H9 (cell line): ENCODE data around the gene SPIN3. TPM values are rescaled to one million over a fixed set of nuclear protein-coding genes. Genes with fewer than 3 reads are reported as not detected.

Experiments
- DNase-seq: peaks from one replicate; pipeline ENCODE4 v3.0.0-alpha.2; 2017
- H2AFZ ChIP-seq: one replicate; pipeline ENCODE4 v1.6.1; 2013; ENCODE audit warnings: mild to moderate bottlenecking, low read length, control low read depth, moderate library complexity
- H2AK5ac ChIP-seq: 2 replicates; pipeline ENCODE4 v1.6.1; 2013; ENCODE audit warnings: low read length, control low read depth, mixed read lengths; ENCODE audit not compliant: insufficient read length
- H2BK120ac ChIP-seq: one replicate; pipeline ENCODE4 v1.6.1; 2013; ENCODE audit warnings: low read depth, mild to moderate bottlenecking, low read length, control low read depth, inconsistent platforms; ENCODE audit not compliant: poor library complexity, severe bottlenecking
- H2BK12ac ChIP-seq: 2 replicates; pipeline ENCODE4 v1.6.1; 2013; ENCODE audit warnings: low read length, control low read depth, mixed read lengths, low read depth; ENCODE audit not compliant: insufficient read length
- H2BK15ac ChIP-seq: 2 replicates; pipeline ENCODE4 v1.6.1; 2013; ENCODE audit warnings: low read depth, low read length, control low read depth
- H2BK20ac ChIP-seq: one replicate; pipeline ENCODE4 v1.6.1; 2013; ENCODE audit warnings: low read depth, mild to moderate bottlenecking, low read length, control low read depth, inconsistent platforms; ENCODE audit not compliant: poor library complexity, severe bottlenecking
- H2BK5ac ChIP-seq: 2 replicates; pipeline ENCODE4 v1.6.1; 2013; ENCODE audit warnings: low read length, control low read depth, mixed read lengths; ENCODE audit not compliant: insufficient read length
- H3K14ac ChIP-seq: 2 replicates; pipeline ENCODE4 v1.6.1; 2013; ENCODE audit warnings: low read length, control low read depth; ENCODE audit not compliant: insufficient read depth
- H3K18ac ChIP-seq: 2 replicates; pipeline ENCODE4 v1.6.1; 2013; ENCODE audit warnings: low read depth, mild to moderate bottlenecking, mixed read lengths, low read length, control low read depth; ENCODE audit not compliant: insufficient read length
- H3K23ac ChIP-seq: 2 replicates; pipeline ENCODE4 v1.6.1; 2013; ENCODE audit warnings: low read length, control low read depth, mixed read lengths, low read depth; ENCODE audit not compliant: insufficient read length
- H3K23me2 ChIP-seq: 2 replicates; pipeline ENCODE4 v1.6.1; 2013; ENCODE audit warnings: low read depth, mild to moderate bottlenecking, mixed read lengths, low read length, control low read depth; ENCODE audit not compliant: insufficient read length, poor library complexity, severe bottlenecking
- H3K27ac ChIP-seq: 2 replicates; pipeline ENCODE4 v1.5.1; 2013; ENCODE audit warnings: low read length, control low read depth, mixed read lengths, low read depth; ENCODE audit not compliant: insufficient read length
- H3K27me3 ChIP-seq: 2 replicates; pipeline ENCODE4 v1.6.1; 2013; ENCODE audit warnings: low read length, control low read depth, inconsistent platforms; ENCODE audit not compliant: insufficient read depth
- H3K4ac ChIP-seq: 2 replicates; pipeline ENCODE4 v1.6.1; 2013; ENCODE audit warnings: low read depth, mild to moderate bottlenecking, control low read depth, inconsistent platforms, low read length, moderate library complexity
- H3K4me1 ChIP-seq: 2 replicates; pipeline ENCODE4 v1.6.1; 2013; ENCODE audit warnings: low read length, control low read depth, inconsistent platforms; ENCODE audit not compliant: insufficient read depth
- H3K4me2 ChIP-seq: 2 replicates; pipeline ENCODE4 v1.6.1; 2013; ENCODE audit warnings: low read length, control low read depth, mixed read lengths; ENCODE audit not compliant: insufficient read length, insufficient read depth
- H3K56ac ChIP-seq: 2 replicates; pipeline ENCODE4 v1.6.1; 2013; ENCODE audit warnings: low read depth, mild to moderate bottlenecking, mixed read lengths, low read length, control low read depth; ENCODE audit not compliant: insufficient read length
- H3K79me1 ChIP-seq: 2 replicates; pipeline ENCODE4 v1.6.1; 2013; ENCODE audit warnings: low read depth, mild to moderate bottlenecking, moderate library complexity, low read length, control low read depth, inconsistent platforms; ENCODE audit not compliant: insufficient read depth, poor library complexity, severe bottlenecking
- H3K79me2 ChIP-seq: 2 replicates; pipeline ENCODE4 v1.6.1; 2013; ENCODE audit warnings: low read length, control low read depth, inconsistent platforms; ENCODE audit not compliant: insufficient read depth
- H3K9ac ChIP-seq: 2 replicates; pipeline ENCODE4 v1.6.1; 2013; ENCODE audit warnings: low read length, control low read depth, mixed read lengths; ENCODE audit not compliant: insufficient read length; ENCODE audit errors: extremely low read depth
- H3K9me3 ChIP-seq: one replicate; pipeline ENCODE4 v1.6.1; 2013; ENCODE audit warnings: low read depth, low read length, inconsistent platforms; ENCODE audit not compliant: control insufficient read depth
- H3T11ph ChIP-seq: one replicate; pipeline ENCODE4 v1.6.1; 2013; ENCODE audit warnings: mild to moderate bottlenecking, low read length, control low read depth, inconsistent platforms
- H4K20me1 ChIP-seq: one replicate; pipeline ENCODE4 v1.6.1; 2013; ENCODE audit not compliant: control insufficient read depth, insufficient read length, insufficient read depth
- H4K5ac ChIP-seq: 2 replicates; pipeline ENCODE4 v1.6.1; 2013; ENCODE audit warnings: low read depth, mild to moderate bottlenecking, mixed read lengths, low read length, control low read depth; ENCODE audit not compliant: insufficient read length
- H4K8ac ChIP-seq: replicated peaks from 2 replicates; pipeline ENCODE4 v1.6.1; 2013; ENCODE audit warnings: low read length, control low read depth, mixed read lengths, low read depth; ENCODE audit not compliant: insufficient read length
- H4K91ac ChIP-seq: 2 replicates; pipeline ENCODE4 v1.6.1; 2013; ENCODE audit warnings: low read depth, mild to moderate bottlenecking, moderate library complexity, mixed read lengths, low read length, control low read depth; ENCODE audit not compliant: insufficient read length
- H3K27ac Mint-ChIP-seq, 3 experiments: 2 replicates in 2 of 3; 3 replicates in 1 of 3; pipeline ENCODE4 v1.8.0; 2020 to 2021; ENCODE audit warnings: mixed read lengths in 3 of 3, mild to moderate bottlenecking in 1 of 3, moderate library complexity in 1 of 3
- H3K27me3 Mint-ChIP-seq: 2 replicates; pipeline ENCODE4 v1.8.0; 2021; ENCODE audit warnings: low read depth, mild to moderate bottlenecking, moderate library complexity, mixed read lengths
- H3K36me3 Mint-ChIP-seq, 3 experiments: 2 replicates in 2 of 3; 3 replicates in 1 of 3; pipeline ENCODE4 v1.8.0; 2020 to 2021; ENCODE audit warnings: low read depth in 3 of 3, mixed read lengths in 3 of 3; ENCODE audit not compliant: insufficient read depth in 1 of 3
- H3K4me1 Mint-ChIP-seq, 2 experiments: 2 replicates each; pipeline ENCODE4 v1.8.0; 2020; ENCODE audit warnings: mixed read lengths in 2 of 2
- H3K4me3 Mint-ChIP-seq, 2 experiments: 2 replicates in 1 of 2; 3 replicates in 1 of 2; pipeline ENCODE4 v1.8.0; 2020 to 2021; ENCODE audit warnings: mild to moderate bottlenecking in 2 of 2, mixed read lengths in 2 of 2, moderate library complexity in 1 of 2
- H3K9me3 Mint-ChIP-seq, 2 experiments: 2 replicates in 1 of 2; 3 replicates in 1 of 2; pipeline ENCODE4 v1.8.0; 2020; ENCODE audit warnings: mild to moderate bottlenecking in 2 of 2, mixed read lengths in 2 of 2, moderate library complexity in 1 of 2
- CTCF ChIP-seq: fragments of 200-600 bp; sonication (generic); conservative IDR thresholded peaks from 3 replicates; pipeline ENCODE4 v1.8.0; 2021; ENCODE audit warnings: antibody characterized with exemption, mild to moderate bottlenecking
- WGBS: extraction: QIAGEN DNeasy Blood & Tissue Kit; methylation state at CpG from one replicate; pipeline ENCODE4 v1.1.7; 2013; ENCODE audit warnings: missing lambda C conversion rate, low lambda C conversion rate, mixed read lengths; ENCODE audit not compliant: insufficient read length; ENCODE audit errors: extremely low coverage; 5-methylcytosine and 5-hydroxymethylcytosine counted together
- total RNA-seq: library from RNA; stranded (reverse); gene quantifications from 2 replicates; pipeline ENCODE4 v1.2.1, GENCODE V29; 2021

The SPIN3 gene
- total RNA-seq, 1 experiment from 2014 or later = 23.5 TPM

- Histone ChIP-seq H2BK15ac (no peak overlapping the region), H3T11ph (no peak overlapping the region), H3K27me3 (no peaks in the 10 kb centered on the region), H4K8ac (no peak overlapping the region), H3K23ac (no peak overlapping the region), H4K5ac (no peak overlapping the region), H3K4me2 (no peak overlapping the region), H4K20me1 (no peaks in the 10 kb centered on the region), H3K18ac (no peak overlapping the region), H2AK5ac (no peak overlapping the region), H3K4ac (no peak overlapping the region), H2BK20ac (no peak overlapping the region), H2BK120ac (no peak overlapping the region), H2AFZ (no peak overlapping the region), H3K79me1 (no peaks in the 10 kb centered on the region), H4K91ac (no peak overlapping the region), H3K14ac (no peak overlapping the region), H3K9ac (no peak overlapping the region), H3K27ac (no peak overlapping the region), H3K23me2 (no peaks in the 10 kb centered on the region), H2BK12ac (no peak overlapping the region), H3K79me2 (no peaks in the 10 kb centered on the region), H3K4me1 (no peaks in the 10 kb centered on the region), H3K9me3 (peaks cover 4% of the 10 kb centered on the region), H2BK5ac (no peak overlapping the region), H3K56ac (no peak overlapping the region)
- Mint-ChIP-seq H3K36me3 (peaks cover 51 to 76% (median 63%) of the 10 kb centered on the region in 3 experiments), H3K27me3 (no peaks in the 10 kb centered on the region), H3K9me3 (peaks cover 59 to 68% of the 10 kb centered on the region in 2 experiments), H3K4me1 (0 out of 4 replicates have a peak, but pooled peaks cover 0 to under 1% of the 10 kb centered on the region in 2 experiments), H3K4me3 (no peak overlapping the region), H3K27ac (no peak overlapping the region)
- TF ChIP-seq CTCF = no peak
- no peak for DNase-seq
- WGBS = no CpG with 5 or more reads among the region's 1 CpG
Measured at GRCh38 chrX:56987741-56988140, 7.6 kb downstream of the SPIN3 start.
